Activated naive CD8-positive, alpha-beta T cell treated with anti-CD3 and anti-CD28 coated beads for 36 hours (primary cell): ENCODE results near the gene PSD4. TPM values are rescaled to one million over a fixed set of nuclear protein-coding genes. Genes with fewer than 3 reads are reported as not detected.

Experiments used
- DNase-seq: peaks from one replicate; pipeline ENCODE4 v3.0.0; 2021
- H3K27ac Mint-ChIP-seq: one replicate; pipeline ENCODE4 v1.8.0; 2022; ENCODE audit warnings: mild to moderate bottlenecking, moderate library complexity, mixed read lengths
- H3K27me3 Mint-ChIP-seq: one replicate; pipeline ENCODE4 v1.8.0; 2022; ENCODE audit warnings: mild to moderate bottlenecking, mixed read lengths
- H3K36me3 Mint-ChIP-seq: one replicate; pipeline ENCODE4 v1.8.0; 2021; ENCODE audit warnings: mild to moderate bottlenecking, mixed read lengths
- H3K4me1 Mint-ChIP-seq: one replicate; pipeline ENCODE4 v1.8.0; 2021; ENCODE audit warnings: mixed read lengths
- H3K4me3 Mint-ChIP-seq: one replicate; pipeline ENCODE4 v1.8.0; 2022; ENCODE audit warnings: mild to moderate bottlenecking, moderate library complexity, mixed read lengths
- H3K9me3 Mint-ChIP-seq: one replicate; pipeline ENCODE4 v1.8.0; 2022; ENCODE audit warnings: mixed read lengths
- total RNA-seq, 2 experiments: library from RNA; stranded (reverse); gene quantifications; one replicate each; pipeline ENCODE4 v1.2.3, GENCODE V29; 2021

Gene PSD4
- total RNA-seq, 2 experiments from 2014 or later: 194 to 198 TPM

- DNase-seq: no peak
- Mint-ChIP-seq H3K27ac (peak overlapping the region; percentile 11), H3K36me3 (peaks cover 61% of the 10 kb centered on the region), H3K9me3 (peaks cover 8% of the 10 kb centered on the region), H3K4me3 (no peak overlapping the region), H3K4me1 (peaks cover 64% of the 10 kb centered on the region), H3K27me3 (no peaks in the 10 kb centered on the region)
Measured at GRCh38 chr2:113171334-113172075, 2.3 kb upstream of the PSD4 start.

DNA sequence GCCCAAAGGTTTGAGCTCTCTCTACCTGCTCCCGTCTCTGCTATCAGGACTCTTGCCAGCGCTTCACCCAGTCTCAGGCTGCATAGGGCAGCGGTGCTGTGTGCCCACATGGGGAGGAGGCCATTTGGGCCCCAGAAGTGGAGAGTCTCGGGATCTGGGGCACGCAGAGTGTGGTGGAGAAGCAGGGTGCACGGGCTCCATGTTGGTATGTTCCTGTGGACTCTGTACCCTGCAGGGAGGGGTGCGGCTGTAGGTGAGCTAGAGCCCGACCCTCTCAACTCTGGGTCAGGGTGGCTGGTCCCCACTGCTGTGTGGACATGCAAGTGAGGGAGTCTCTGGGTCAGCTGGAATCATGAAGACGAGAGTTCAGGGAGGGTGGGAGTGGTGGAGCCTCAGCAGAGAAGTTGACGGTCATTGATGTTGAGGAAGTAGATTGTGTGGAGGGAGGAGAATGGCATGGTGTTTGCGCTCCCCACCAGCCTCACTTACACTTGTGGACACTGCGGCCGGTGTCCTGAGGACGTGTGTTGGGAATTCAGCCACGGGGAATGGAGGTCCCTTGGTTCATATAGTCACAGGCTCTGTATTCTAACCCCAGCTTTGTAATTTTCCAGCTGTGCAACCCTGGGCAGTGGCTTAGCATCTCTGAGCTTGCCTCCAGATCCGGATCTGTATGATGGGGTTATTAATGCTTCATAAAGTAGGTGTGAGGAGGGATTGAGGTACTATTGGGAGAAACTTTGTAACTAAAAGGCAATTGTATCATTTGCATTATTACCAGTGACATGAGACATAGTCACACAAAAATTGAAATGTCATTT lies 840 bp upstream of the PSD4 start:
- peaks cover 8% of the 10 kb centered on the region for H3K9me3 Mint-ChIP-seq
- peak overlapping the region; percentile 95 for H3K27ac Mint-ChIP-seq
- H3K36me3 Mint-ChIP-seq: peaks cover 74% of the 10 kb centered on the region
- H3K27me3 Mint-ChIP-seq: no peaks in the 10 kb centered on the region
- peak overlapping the region; percentile 93 for H3K4me3 Mint-ChIP-seq
- peaks cover 66% of the 10 kb centered on the region for H3K4me1 Mint-ChIP-seq
- DNase-seq: no peak

DNA sequence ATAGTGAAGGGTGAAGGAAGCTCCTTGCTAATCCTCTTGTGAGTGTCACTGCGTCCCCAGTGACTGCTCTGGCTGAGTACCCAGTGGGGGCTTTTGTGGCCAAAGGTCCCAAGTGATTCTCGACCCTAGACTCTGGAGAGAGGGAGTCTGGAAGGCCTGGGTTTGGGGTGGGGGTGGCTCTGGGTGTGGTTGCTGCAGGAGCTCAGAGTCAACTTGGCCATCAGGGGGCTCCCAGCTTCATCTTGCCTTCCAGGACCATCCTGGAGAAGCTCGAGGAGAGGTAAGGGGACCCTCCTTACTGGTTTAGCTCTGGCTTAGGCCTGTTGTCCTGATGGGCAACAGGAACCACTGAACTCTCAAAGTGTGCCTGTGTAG lies 592 bp downstream of the PSD4 start:
- no peak for DNase-seq
- peaks cover 67% of the 10 kb centered on the region for H3K4me1 Mint-ChIP-seq
- H3K36me3 Mint-ChIP-seq: peaks cover 80% of the 10 kb centered on the region
- peak overlapping the region; percentile 95 for H3K27ac Mint-ChIP-seq
- no peaks in the 10 kb centered on the region for H3K27me3 Mint-ChIP-seq
- H3K4me3 Mint-ChIP-seq: peak overlapping the region; percentile 93
- peaks cover 8% of the 10 kb centered on the region for H3K9me3 Mint-ChIP-seq

DNA sequence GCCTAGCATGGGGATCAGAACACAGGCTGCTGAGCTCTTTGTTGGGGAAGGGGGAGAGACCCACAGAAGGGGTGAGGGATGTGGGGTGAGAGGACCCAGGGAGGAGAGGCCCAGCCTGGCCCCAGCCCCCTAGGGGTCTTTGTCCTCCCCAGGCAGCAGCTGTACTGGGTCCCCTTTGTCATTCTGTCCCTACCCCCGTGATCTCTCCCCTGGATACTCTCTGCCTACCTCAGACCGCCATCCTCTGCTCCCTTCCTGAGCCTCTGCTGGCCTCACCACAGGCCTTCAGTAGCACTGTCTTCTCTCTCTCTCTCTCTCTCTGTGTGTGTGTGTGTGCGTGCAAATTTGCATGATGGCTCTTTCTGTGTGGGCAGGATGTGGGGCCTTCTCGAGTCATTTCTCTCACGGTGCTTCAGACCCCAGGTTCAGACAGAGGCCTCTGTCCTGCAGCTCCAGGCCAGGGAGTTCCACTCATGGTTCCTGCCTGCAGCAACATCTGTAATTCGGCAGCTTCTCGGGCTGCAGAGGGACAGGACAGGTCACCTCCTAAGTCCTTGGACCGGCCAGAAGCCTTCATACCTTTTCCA lies 1.4 kb downstream of the PSD4 start:
- Mint-ChIP-seq H3K36me3 (peaks cover 78% of the 10 kb centered on the region), H3K4me1 (peaks cover 69% of the 10 kb centered on the region), H3K27me3 (no peaks in the 10 kb centered on the region), H3K9me3 (peaks cover 5% of the 10 kb centered on the region), H3K27ac (peak overlapping the region; percentile 95), H3K4me3 (peak overlapping the region; percentile 93)
- DNase-seq: peak; percentile 74

GRCh38 chr2:113175736-113176695 lies 2.2 kb downstream of the PSD4 start:
- Mint-ChIP-seq H3K4me3 (peak overlapping the region; percentile 93), H3K36me3 (peaks cover 78% of the 10 kb centered on the region), H3K27me3 (no peaks in the 10 kb centered on the region), H3K9me3 (peaks cover 4% of the 10 kb centered on the region), H3K27ac (peak overlapping the region; percentile 95), H3K4me1 (peaks cover 77% of the 10 kb centered on the region)
- no peak for DNase-seq

GRCh38 chr2:113176696-113177355 lies 3.1 kb downstream of the PSD4 start:
- Mint-ChIP-seq H3K9me3 (no peaks in the 10 kb centered on the region), H3K4me1 (peaks cover 77% of the 10 kb centered on the region), H3K27ac (peak overlapping the region; percentile 71), H3K4me3 (peak overlapping the region; percentile 93), H3K27me3 (no peaks in the 10 kb centered on the region), H3K36me3 (peaks cover 71% of the 10 kb centered on the region)
- no peak for DNase-seq

- peak overlapping the region; percentile 59 for H3K4me3 Mint-ChIP-seq
- H3K27me3 Mint-ChIP-seq: no peaks in the 10 kb centered on the region
- H3K36me3 Mint-ChIP-seq: peaks cover 67% of the 10 kb centered on the region
- DNase-seq: no peak
- peak overlapping the region; percentile 84 for H3K27ac Mint-ChIP-seq
- peaks cover 74% of the 10 kb centered on the region for H3K4me1 Mint-ChIP-seq
- H3K9me3 Mint-ChIP-seq: no peaks in the 10 kb centered on the region
Measured at GRCh38 chr2:113178069-113178746, 4.4 kb downstream of the PSD4 start.

GRCh38 chr2:113178891-113179290 lies 5.1 kb downstream of the PSD4 start:
- Mint-ChIP-seq H3K4me3 (peak overlapping the region; percentile 59), H3K27ac (peak overlapping the region; percentile 84), H3K27me3 (no peaks in the 10 kb centered on the region), H3K9me3 (no peaks in the 10 kb centered on the region), H3K36me3 (peaks cover 69% of the 10 kb centered on the region), H3K4me1 (peaks cover 75% of the 10 kb centered on the region)
- peak; percentile 66 for DNase-seq

GRCh38 chr2:113179446-113180045 lies 5.8 kb downstream of the PSD4 start:
- Mint-ChIP-seq H3K27me3 (no peaks in the 10 kb centered on the region), H3K4me1 (peaks cover 77% of the 10 kb centered on the region), H3K27ac (peak overlapping the region; percentile 84), H3K4me3 (peak overlapping the region; percentile 59), H3K9me3 (no peaks in the 10 kb centered on the region), H3K36me3 (peaks cover 65% of the 10 kb centered on the region)
- no peak for DNase-seq

DNA sequence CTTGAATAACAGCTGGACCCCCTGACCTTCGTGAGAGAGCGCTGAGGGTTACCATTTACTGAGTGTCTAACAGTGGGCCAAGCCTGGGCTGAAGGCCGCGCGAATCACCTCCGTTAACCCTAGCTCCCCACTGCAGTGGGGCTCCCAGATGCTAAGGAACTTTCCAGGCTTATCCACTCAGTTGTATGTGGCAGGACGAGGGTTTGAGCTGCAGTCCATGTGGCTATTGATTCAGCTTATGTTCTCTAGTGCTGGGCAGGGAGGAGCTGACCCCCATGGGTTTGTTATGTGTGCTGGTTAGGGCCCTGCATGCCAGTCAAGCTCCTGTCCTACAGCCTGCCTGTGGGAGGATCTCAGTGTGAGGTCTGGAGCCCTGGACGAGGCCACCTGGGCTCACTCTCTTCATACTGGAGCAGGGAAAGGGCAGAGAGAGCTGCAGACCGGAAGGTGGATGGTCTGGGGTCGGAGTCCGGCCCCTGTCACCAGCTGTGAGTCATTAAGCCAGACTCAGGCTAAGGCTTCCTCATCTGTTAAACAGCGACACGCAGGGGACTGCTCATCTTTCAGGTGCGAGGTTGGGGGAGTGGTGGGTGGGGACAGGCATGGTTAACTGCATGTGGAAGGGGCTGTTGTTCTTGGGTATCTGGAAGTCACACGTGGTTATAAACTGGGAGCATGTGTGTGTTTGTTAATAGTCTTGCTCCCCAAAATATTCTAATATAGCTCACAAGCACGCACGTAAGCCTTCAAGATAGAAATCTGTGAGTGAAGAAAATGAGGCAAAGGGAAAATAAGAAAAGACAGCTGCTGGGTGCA lies 6.6 kb downstream of the PSD4 start:
- H3K27ac Mint-ChIP-seq: peak overlapping the region; percentile 78
- peak overlapping the region; percentile 60 for H3K4me3 Mint-ChIP-seq
- peaks cover 81% of the 10 kb centered on the region for H3K4me1 Mint-ChIP-seq
- H3K27me3 Mint-ChIP-seq: no peaks in the 10 kb centered on the region
- peaks cover 62% of the 10 kb centered on the region for H3K36me3 Mint-ChIP-seq
- no peaks in the 10 kb centered on the region for H3K9me3 Mint-ChIP-seq
- no peak for DNase-seq

DNA sequence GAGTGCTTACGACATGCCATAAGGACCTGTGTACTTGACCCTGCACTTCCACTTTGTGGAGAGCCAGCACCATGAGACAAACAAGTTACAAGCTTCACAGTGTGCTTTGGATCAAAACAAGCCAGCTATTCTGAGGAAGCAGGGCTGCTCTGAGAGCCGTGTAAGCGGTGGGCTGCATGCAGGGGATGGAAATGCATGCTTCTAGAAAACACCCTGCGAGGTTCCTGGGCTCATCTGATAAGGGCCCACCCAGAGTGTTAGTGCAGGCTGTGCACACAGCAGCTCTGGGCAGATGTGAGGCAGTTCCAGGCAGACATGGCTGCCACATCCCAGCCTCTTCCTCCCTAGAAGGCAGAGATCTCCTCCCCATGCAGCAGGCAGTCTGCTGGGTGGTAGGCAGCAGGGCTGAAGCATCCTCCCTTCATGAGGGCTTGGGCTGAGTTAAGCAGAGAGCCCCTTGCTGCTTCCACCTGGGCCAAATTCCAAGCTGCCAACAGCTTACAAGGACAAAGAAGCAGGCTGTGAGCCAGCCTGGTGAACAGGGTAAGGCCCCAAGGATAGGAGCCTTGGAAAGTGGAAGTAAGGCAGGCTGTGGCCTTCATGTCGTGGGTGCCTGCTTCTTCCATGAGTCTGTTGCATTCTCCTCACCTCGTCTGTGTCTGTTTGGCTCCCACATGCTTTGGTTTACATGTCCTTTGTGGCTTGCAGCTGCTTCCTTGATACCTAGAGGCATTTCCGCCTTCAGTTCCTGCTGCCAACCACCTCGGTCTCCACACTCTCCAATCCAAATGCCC lies 7.7 kb downstream of the PSD4 start:
- Mint-ChIP-seq H3K4me3 (peak overlapping the region; percentile 60), H3K27me3 (no peaks in the 10 kb centered on the region)
- DNase-seq: no peak

More for the DNA sequence above, 7.7 kb downstream of the PSD4 start:
- Mint-ChIP-seq H3K27ac (peak overlapping the region; percentile 78), H3K9me3 (no peaks in the 10 kb centered on the region), H3K36me3 (peaks cover 60% of the 10 kb centered on the region), H3K4me1 (peaks cover 83% of the 10 kb centered on the region)
